Gastroesophageal sphincter (tissue), 3 donors: Measurements from ENCODE around the gene IRGC.

Experiments used
- CTCF ChIP-seq, 4 experiments: fragments of 200-600 bp in 2 of 4; fragments of 450-650 bp in 2 of 4; sonication (generic) in 1 of 4; IDR thresholded peaks; one replicate each; pipeline ENCODE4 v1.5.1; 2017 to 2019; ENCODE audit warnings: antibody characterized with exemption in 4 of 4, mild to moderate bottlenecking in 2 of 4, moderate library complexity in 2 of 4
- POLR2A ChIP-seq, 2 donors: fragments of 450-650 bp; IDR thresholded peaks; one replicate each; pipeline ENCODE4 v1.6.1; 2017; ENCODE audit warnings: antibody characterized with exemption in 2 of 2, mild to moderate bottlenecking in 2 of 2, moderate library complexity in 1 of 2
- POLR2AphosphoS5 ChIP-seq: sonication (generic); formaldehyde crosslinking; IDR thresholded peaks from one replicate; pipeline ENCODE4 v1.6.1; 2017; ENCODE audit warnings: antibody characterized with exemption

GRCh38 chr19:43720936-43721335 is 5.1 kb downstream of the IRGC start:
- TF ChIP-seq CTCF (IDR thresholded peaks at IDR 0.05) (no peak), POLR2AphosphoS5 (no peak), POLR2A (IDR thresholded peaks at IDR 0.05) (no peak)
